ENCODE data around the gene SGMS1.
A peak's percentile ranks its signal among the peaks of the same experiment; 100 is the strongest.
"Not testable (repeated sequence)": the region's sequence is repeated elsewhere in the genome, so short reads cannot be mapped to it uniquely, and the experiment has no call there.

SGMS1 gene

DNA sequence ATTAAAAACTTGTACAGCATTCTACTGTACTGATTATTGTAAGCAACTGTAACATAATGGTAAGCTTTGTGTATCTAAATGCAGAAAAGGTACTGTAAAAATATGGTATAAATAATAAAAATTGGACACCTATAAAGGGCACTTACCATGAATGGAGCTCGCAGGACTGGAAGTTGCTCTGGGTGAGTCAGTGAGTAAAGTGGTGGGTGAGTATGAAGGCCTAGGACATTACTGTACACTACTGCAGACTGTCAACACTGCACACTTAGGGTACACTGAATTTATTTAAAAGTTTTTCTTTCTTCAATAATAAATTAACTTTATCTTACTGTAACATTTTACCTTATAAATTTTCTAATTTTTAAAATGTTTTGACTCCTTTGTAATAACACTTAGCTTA, 253.8 kb downstream of the SGMS1 start:
- peak; percentile 35 for DNase-seq (ENCODE audit: low spot score)

- peak; percentile 43 for DNase-seq (ENCODE audit: low spot score)
Observed at GRCh38 chr10:50367732-50368131, 256.0 kb downstream of the SGMS1 start.

- DNase-seq (ENCODE audit: low spot score) = not testable (repeated sequence)
Observed at GRCh38 chr10:50366421-50366820, 257.3 kb downstream of the SGMS1 start.

DNA sequence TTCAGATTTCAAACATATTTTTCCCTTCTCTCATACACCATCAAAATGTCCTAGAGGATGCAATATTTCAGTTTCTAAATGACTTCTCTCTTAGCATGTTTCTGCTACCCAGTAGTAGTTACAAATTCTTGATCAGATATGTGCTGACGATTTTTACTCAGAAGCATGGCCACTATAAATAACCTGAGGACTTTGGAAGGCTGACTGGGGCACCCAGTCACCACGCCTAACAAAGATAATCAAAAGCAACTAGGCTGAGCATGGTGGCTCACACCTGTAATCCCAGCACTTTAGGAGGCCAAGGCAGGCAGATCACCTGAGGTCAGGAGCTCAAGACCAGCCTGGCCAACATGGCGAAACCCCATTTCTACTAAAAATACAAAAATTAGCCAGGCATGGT, 259.0 kb downstream of the SGMS1 start:
- not testable (repeated sequence) for DNase-seq (ENCODE audit: low spot score)

GRCh38 chr10:50362547-50363125, 261.1 kb downstream of the SGMS1 start:
- DNase-seq (ENCODE audit: low spot score) = peak; percentile 80

- DNase-seq (ENCODE audit: low spot score) = peak; percentile 21
Observed at GRCh38 chr10:50361946-50362345, 261.8 kb downstream of the SGMS1 start.

DNA sequence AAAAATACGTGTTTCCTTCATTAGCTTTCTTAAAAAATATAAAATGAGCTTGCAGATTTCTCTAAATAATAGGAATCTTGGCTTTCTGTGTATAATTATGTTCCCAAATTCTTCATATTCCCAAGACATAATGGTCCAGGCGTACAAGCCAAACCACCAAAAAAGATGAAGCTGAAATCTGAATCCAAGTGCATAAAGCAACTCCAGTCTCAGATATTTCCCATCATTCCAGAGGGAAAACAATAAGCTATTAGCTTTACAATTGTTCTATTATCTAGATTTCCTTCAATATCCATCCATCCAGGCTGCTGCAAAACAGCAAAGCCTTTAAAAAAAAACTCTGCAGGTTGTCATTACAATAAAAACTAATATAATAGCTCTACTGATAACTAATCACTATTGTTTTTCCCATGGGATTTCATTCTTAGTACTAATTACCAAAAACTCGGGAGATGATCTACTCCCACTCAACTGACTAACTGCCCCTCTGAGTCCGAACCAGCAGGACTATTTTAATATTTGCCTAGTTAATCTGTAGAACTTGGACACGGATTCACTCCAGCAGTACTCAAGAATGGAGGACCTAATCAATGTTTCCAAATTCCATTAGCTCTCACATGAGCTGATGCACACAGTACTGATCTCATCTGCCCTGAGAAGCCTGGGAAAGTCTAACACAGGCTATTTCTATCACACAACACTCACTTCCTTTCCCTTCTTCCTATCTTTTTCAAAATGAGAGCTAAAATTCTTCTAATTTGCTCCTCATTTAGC, 263.5 kb downstream of the SGMS1 start:
- DNase-seq (ENCODE audit: low spot score) = peak; percentile 10

- DNase-seq (ENCODE audit: low spot score) = no peak
Observed at GRCh38 chr10:50358925-50359687, 264.6 kb downstream of the SGMS1 start.

DNA sequence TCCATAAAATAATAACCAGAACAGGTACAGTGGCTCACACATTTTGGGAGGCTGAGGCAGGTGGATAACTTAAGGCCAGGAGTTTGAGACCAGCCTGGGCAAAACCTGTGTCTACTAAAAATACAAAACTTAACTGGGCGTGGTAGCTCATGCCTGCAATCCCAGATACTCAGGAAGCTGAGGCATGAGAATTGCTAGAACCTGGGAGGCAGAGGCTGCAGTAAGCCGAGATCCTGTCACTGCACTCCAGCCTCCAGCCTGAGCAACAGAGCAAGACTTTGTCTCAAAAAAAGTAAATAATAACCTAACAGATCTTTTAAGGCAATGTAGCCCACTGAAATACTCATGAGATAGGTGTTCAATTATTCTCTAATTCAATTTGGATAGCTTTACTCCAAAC, 265.3 kb downstream of the SGMS1 start:
- DNase-seq (ENCODE audit: low spot score) = no peak

GRCh38 chr10:50356481-50356832, 267.3 kb downstream of the SGMS1 start:
- not testable (repeated sequence) for DNase-seq (ENCODE audit: low spot score)

GRCh38 chr10:50355693-50356480, 267.9 kb downstream of the SGMS1 start:
- DNase-seq (ENCODE audit: low spot score) = not testable (repeated sequence)

DNA sequence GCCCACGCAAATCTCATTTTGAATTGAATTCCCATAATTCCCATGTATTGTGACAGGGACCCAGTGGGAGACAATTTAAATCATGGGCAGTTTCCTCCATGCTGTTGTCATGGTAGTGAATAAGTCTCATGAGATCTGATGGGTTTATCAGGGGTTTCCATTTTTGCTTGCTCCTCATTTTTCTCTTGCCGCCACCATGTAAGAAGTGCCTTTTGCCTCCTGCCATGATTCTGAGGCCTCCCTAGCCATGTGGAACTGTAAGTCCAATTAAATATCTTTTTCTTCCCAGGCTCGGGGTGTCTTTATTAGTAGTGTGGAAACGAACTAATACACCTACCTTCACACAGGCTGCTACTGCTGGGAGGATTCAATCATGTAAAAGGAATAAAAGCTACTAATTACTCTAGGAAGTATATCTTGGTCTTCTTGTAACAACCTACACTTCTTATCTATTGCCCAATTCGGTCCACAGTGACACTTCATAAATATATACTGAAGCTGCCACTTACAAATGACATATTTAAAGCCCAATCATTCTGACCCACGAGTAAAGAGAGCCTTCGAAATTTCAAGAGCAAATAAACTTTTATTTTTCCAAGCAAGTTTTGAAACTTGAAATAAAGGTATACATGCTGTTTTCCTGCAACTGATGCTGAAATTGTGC, 272.1 kb downstream of the SGMS1 start:
- no peak for DNase-seq (ENCODE audit: low spot score)

DNA sequence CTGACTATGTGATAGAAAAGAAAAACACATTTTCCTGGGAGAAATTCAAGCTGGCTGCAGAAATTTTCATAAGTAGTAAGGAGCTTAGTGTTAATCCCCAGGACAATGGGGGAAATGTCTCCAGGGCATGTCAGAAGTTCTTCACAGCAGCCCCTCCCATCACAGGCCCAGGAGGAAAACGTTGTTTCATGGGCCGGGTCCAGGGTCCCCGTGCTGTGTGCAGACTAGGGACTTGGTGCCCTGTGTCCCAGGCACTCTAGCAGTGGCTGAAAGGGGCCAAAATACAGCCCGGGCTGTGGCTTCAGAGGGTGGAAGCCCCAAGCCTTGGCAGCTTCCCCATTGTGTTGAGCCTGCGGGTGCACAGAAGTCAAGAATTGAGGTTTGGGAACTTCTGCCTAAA, 273.4 kb downstream of the SGMS1 start:
- DNase-seq (ENCODE audit: low spot score) = no peak

DNA sequence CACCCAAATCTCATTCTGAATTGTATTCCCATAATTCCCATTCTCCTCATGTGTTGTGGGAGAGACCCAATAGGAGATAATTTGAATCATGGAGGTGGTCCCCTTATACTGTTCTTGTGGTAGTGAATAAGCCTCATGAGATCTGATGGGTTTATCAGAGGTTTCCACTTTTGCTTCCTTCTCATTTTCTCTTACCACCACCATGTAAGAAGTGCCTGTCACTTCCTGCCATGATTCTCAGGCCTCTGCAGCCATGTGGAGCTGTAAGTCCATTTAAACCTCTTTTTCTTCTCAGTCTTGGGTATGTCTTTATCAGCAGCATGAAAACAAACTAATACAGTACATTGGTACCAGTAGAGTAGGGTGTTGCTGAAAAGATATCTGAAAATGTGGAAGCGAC, 274.2 kb downstream of the SGMS1 start:
- no peak for DNase-seq (ENCODE audit: low spot score)

- no peak for DNase-seq (ENCODE audit: low spot score)
Observed at GRCh38 chr10:50347394-50347802, 276.4 kb downstream of the SGMS1 start.

- DNase-seq (ENCODE audit: low spot score) = no peak
Observed at GRCh38 chr10:50346942-50347341, 276.8 kb downstream of the SGMS1 start.

- DNase-seq (ENCODE audit: low spot score) = no peak
Observed at GRCh38 chr10:50345545-50345944, 278.2 kb downstream of the SGMS1 start.

GRCh38 chr10:50343702-50344331, 279.9 kb downstream of the SGMS1 start:
- DNase-seq (ENCODE audit: low spot score) = no peak

DNA sequence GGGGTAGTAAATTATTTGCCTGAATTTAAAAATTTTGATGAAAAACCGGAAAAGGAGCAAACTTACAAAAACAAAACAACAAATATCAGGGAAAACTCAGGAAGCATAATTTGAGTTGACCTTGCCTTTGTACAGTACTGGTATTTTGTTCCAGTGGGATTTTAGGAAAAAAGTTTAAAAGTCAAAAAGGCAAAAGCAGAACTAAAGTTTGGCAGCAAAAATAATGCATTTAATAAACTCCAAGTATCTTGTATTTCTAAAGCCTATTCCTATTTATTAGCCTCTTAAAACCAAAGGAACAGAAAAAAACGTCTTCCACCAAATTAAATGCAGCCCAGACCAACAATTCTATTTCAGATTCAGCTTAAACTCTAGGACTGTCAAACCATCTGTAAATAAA, 281.8 kb downstream of the SGMS1 start:
- DNase-seq (ENCODE audit: low spot score) = no peak

DNA sequence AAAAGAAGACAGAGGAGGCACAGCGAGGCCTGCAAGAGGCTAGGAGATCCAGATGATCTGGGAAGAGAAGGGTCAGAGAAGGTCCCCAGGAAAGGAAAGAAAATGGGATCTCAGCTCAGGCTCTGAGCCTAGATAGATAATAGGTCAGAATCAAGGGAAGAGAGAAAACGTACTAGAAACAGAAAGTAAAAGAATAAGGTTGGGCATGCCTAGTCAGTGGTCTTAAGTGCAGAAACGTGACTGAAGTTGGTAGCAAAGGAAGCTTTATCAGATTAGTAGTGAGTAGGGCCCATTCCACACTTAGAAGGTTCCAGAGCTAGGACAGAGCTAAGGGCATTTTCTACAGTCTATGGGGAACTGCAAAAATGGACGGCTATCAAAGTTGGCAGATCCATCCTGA, 287.6 kb downstream of the SGMS1 start:
- DNase-seq (ENCODE audit: low spot score) = no peak

- no peak for DNase-seq (ENCODE audit: low spot score)
Observed at GRCh38 chr10:50335397-50335796, 288.4 kb downstream of the SGMS1 start.

Data from kidney tubule cell (primary cell).